ENCODE results near the gene TYMP. TPM values are rescaled to one million over a fixed set of nuclear protein-coding genes. Genes with fewer than 3 reads are reported as not detected.

TYMP gene
- total RNA-seq, 1 donor from 2014 or later = 56.6 TPM

- Histone ChIP-seq H3K4me3 (ENCODE audit: low read depth, low read length) (no peak overlapping the region), H3K36me3 (ENCODE audit: control insufficient read depth, insufficient read depth, low read length) (no peaks in the 10 kb centered on the region), H3K27me3 (ENCODE audit: control insufficient read depth, insufficient read depth, low read length) (peaks cover 3% of the 10 kb centered on the region)
- no peak for FAIRE-seq
- DNase-seq (ENCODE audit: low read depth) = no peak
- TF ChIP-seq CTCF (IDR thresholded peaks at IDR 0.05; ENCODE audit: insufficient read depth, low read length, severe bottlenecking) = no peak
These were observed 19.3 kb upstream of the TYMP start for GRCh38 chr22:50548921-50549790.

- Histone ChIP-seq H3K27me3 (ENCODE audit: control insufficient read depth, insufficient read depth, low read length) (peaks cover 3% of the 10 kb centered on the region), H3K4me3 (ENCODE audit: low read depth, low read length) (no peak overlapping the region), H3K36me3 (ENCODE audit: control insufficient read depth, insufficient read depth, low read length) (no peaks in the 10 kb centered on the region)
- TF ChIP-seq CTCF (IDR thresholded peaks at IDR 0.05; ENCODE audit: insufficient read depth, low read length, severe bottlenecking) = no peak
- no peak for FAIRE-seq
- no peak for DNase-seq (ENCODE audit: low read depth)
These were observed 18.5 kb upstream of the TYMP start for GRCh38 chr22:50548040-50548920.

- Histone ChIP-seq H3K36me3 (ENCODE audit: control insufficient read depth, insufficient read depth, low read length) (no peaks in the 10 kb centered on the region), H3K27me3 (ENCODE audit: control insufficient read depth, insufficient read depth, low read length) (peaks cover 3% of the 10 kb centered on the region), H3K4me3 (ENCODE audit: low read depth, low read length) (no peak overlapping the region)
- TF ChIP-seq CTCF (IDR thresholded peaks at IDR 0.05; ENCODE audit: insufficient read depth, low read length, severe bottlenecking) = no peak
- FAIRE-seq (no peak), DNase-seq (ENCODE audit: low read depth) (no peak)
These were observed 17.6 kb upstream of the TYMP start for GRCh38 chr22:50547263-50547985.

GRCh38 chr22:50546326-50547262, 16.8 kb upstream of the TYMP start:
- Histone ChIP-seq H3K27me3 (ENCODE audit: control insufficient read depth, insufficient read depth, low read length) (peaks cover 3% of the 10 kb centered on the region), H3K4me3 (ENCODE audit: low read depth, low read length) (no peak overlapping the region), H3K36me3 (ENCODE audit: control insufficient read depth, insufficient read depth, low read length) (no peaks in the 10 kb centered on the region)
- DNase-seq (ENCODE audit: low read depth) (no peak), FAIRE-seq (no peak)
- no peak for TF ChIP-seq CTCF (IDR thresholded peaks at IDR 0.05; ENCODE audit: insufficient read depth, low read length, severe bottlenecking)

Data from bronchial epithelial cell (primary cell).